Activated B cell treated with CpG ODN at 0.5 μM for 24 hours (primary cell): ENCODE data around the gene SCYL3. TPM values are rescaled to one million over a fixed set of nuclear protein-coding genes. Genes with fewer than 3 reads are reported as not detected.

Experiments
- ATAC-seq: fragments of 200-7000 bp; cut with Tn5 transposase; one replicate; pipeline ENCODE4 v1.10.0; 2021; ENCODE audit warnings: low read depth, mild to moderate bottlenecking, moderate library complexity
- CTCF ChIA-PET: fragments of 350-600 bp; sonication (Branson Sonifier 250); formaldehyde crosslinking; loops from one replicate; lab custom pipeline; 2021; ENCODE audit warnings: antibody characterized with exemption; lab: Charles Lee
- POLR2A ChIA-PET: fragments of 350-600 bp; sonication (Branson Sonifier 250); formaldehyde crosslinking; loops from one replicate; lab custom pipeline; 2021; ENCODE audit warnings: antibody characterized with exemption; lab: Charles Lee
- DNase-seq: peaks from one replicate; pipeline ENCODE4 v3.0.0; 2022
- H3K27ac Mint-ChIP-seq: one replicate; pipeline ENCODE4 v1.8.0; 2020; ENCODE audit warnings: mixed read lengths
- H3K27me3 Mint-ChIP-seq: one replicate; pipeline ENCODE4 v1.8.0; 2021; ENCODE audit warnings: mixed read lengths
- H3K36me3 Mint-ChIP-seq: one replicate; pipeline ENCODE4 v1.8.0; 2021; ENCODE audit warnings: low read depth, mixed read lengths
- H3K4me1 Mint-ChIP-seq: one replicate; pipeline ENCODE4 v1.8.0; 2021; ENCODE audit warnings: mixed read lengths
- H3K4me3 Mint-ChIP-seq: one replicate; pipeline ENCODE4 v1.8.0; 2020; ENCODE audit warnings: mild to moderate bottlenecking, mixed read lengths
- H3K9me3 Mint-ChIP-seq: one replicate; pipeline ENCODE4 v1.8.0; 2020; ENCODE audit warnings: mixed read lengths
- CTCF ChIP-seq: fragments of 200-600 bp; IDR thresholded peaks from one replicate; pipeline ENCODE4 v1.8.0; 2022; ENCODE audit warnings: antibody characterized with exemption, mild to moderate bottlenecking
- intact Hi-C: fragments of 100-400 bp; cut with micrococcal nuclease; formaldehyde crosslinking; loops from one replicate; pipeline ENCODE4 v1.15.1; 2024
- total RNA-seq: library from RNA; stranded (reverse); gene quantifications from 2 replicates; pipeline ENCODE4 v1.2.3, GENCODE V29; 2022

Gene SCYL3
- total RNA-seq, 1 donor from 2014 or later, result 16.2 TPM

GRCh38 chr1:169909499-169909898, 15.8 kb upstream of the SCYL3 start:
- ChIA-PET POLR2A (no interaction called here), CTCF (no interaction called here)
- no peak for TF ChIP-seq CTCF
- Mint-ChIP-seq H3K27me3 (peaks cover 2% of the 10 kb centered on the region), H3K27ac (no peak overlapping the region), H3K9me3 (peaks cover 3% of the 10 kb centered on the region), H3K36me3 (no peaks in the 10 kb centered on the region), H3K4me1 (peaks cover 6% of the 10 kb centered on the region), H3K4me3 (no peak overlapping the region)
- intact Hi-C loops, result no loop called here
- DNase-seq, result no peak
- ATAC-seq, result no peak

GRCh38 chr1:169906938-169907337, 13.2 kb upstream of the SCYL3 start:
- ATAC-seq (no peak), DNase-seq (no peak)
- Mint-ChIP-seq H3K27me3 (peaks cover 9% of the 10 kb centered on the region), H3K27ac (no peak overlapping the region), H3K4me3 (no peak overlapping the region), H3K9me3 (peaks cover 2% of the 10 kb centered on the region), H3K36me3 (no peaks in the 10 kb centered on the region), H3K4me1 (peaks cover 10% of the 10 kb centered on the region)
- POLR2A ChIA-PET, result no interaction called here
- CTCF ChIA-PET, result no interaction called here
- intact Hi-C loops, result no loop called here
- TF ChIP-seq CTCF, result no peak

- CTCF ChIA-PET, result no interaction called here
Observed at GRCh38 chr1:169904834-169905233, 11.1 kb upstream of the SCYL3 start.

GRCh38 chr1:169902751-169903150, 9.1 kb upstream of the SCYL3 start:
- Mint-ChIP-seq H3K27me3 (peaks cover 9% of the 10 kb centered on the region), H3K9me3 (no peaks in the 10 kb centered on the region), H3K4me3 (no peak overlapping the region), H3K27ac (no peak overlapping the region), H3K36me3 (no peaks in the 10 kb centered on the region), H3K4me1 (peaks cover 4% of the 10 kb centered on the region)
- ChIA-PET POLR2A (interaction anchor here (1.5 to 1.9 kb wide), 2 partner anchors 9 to 11 kb away, joined by 3 to 5 read pairs; partner anchors contain the start of gene SCYL3), CTCF (no interaction called here)
- DNase-seq, result no peak
- no peak for ATAC-seq
- TF ChIP-seq CTCF, result no peak
- intact Hi-C loops, result no loop called here

More at GRCh38 chr1:169904834-169905233, 11.1 kb upstream of the SCYL3 start:
- Mint-ChIP-seq H3K36me3 (no peaks in the 10 kb centered on the region), H3K4me3 (no peak overlapping the region), H3K9me3 (no peaks in the 10 kb centered on the region), H3K27me3 (peaks cover 9% of the 10 kb centered on the region), H3K27ac (no peak overlapping the region), H3K4me1 (peaks cover 10% of the 10 kb centered on the region)
- POLR2A ChIA-PET, result no interaction called here
- no peak for TF ChIP-seq CTCF
- intact Hi-C loops, result no loop called here
- DNase-seq (no peak), ATAC-seq (no peak)

- no peak overlapping the region for H3K27ac Mint-ChIP-seq
- POLR2A ChIA-PET, result no interaction called here
Observed at GRCh38 chr1:169901115-169901514, 7.4 kb upstream of the SCYL3 start.

More at GRCh38 chr1:169901115-169901514, 7.4 kb upstream of the SCYL3 start:
- ATAC-seq (no peak), DNase-seq (no peak)
- Mint-ChIP-seq H3K27me3 (peaks cover 13% of the 10 kb centered on the region), H3K9me3 (no peaks in the 10 kb centered on the region), H3K36me3 (no peaks in the 10 kb centered on the region), H3K4me1 (peaks cover 4% of the 10 kb centered on the region), H3K4me3 (no peak overlapping the region)
- CTCF ChIA-PET, result no interaction called here
- intact Hi-C loops, result no loop called here
- TF ChIP-seq CTCF, result no peak
